ENCODE measurements around the gene PRSS23.

GRCh38 chr11:86784241-86784681 lies 16.1 kb upstream of the PRSS23 start:
- TF ChIP-seq CTCF (IDR thresholded peaks at IDR 0.05) (no peak), POLR2A (IDR thresholded peaks at IDR 0.05) (no peak), EP300 (IDR thresholded peaks at IDR 0.05) (no peak)
